GM18507 (cell line): Measurements from ENCODE around the gene CCDC86.

Experiments used
- DNase-seq: peaks from one replicate; pipeline ENCODE4 v3.0.0; 2011; ENCODE audit warnings: low read depth; ENCODE audit not compliant: insufficient read length; ENCODE audit errors: extremely low spot score
- FAIRE-seq: peaks from 2 replicates; lab custom pipeline; 2011; peaks lifted over from hg19 to GRCh38; lab: Jason Lieb, UNC

Gene CCDC86

GRCh38 chr11:60878245-60879101 lies 36.6 kb downstream of the CCDC86 start:
- DNase-seq (no peak), FAIRE-seq (no peak)

DNA sequence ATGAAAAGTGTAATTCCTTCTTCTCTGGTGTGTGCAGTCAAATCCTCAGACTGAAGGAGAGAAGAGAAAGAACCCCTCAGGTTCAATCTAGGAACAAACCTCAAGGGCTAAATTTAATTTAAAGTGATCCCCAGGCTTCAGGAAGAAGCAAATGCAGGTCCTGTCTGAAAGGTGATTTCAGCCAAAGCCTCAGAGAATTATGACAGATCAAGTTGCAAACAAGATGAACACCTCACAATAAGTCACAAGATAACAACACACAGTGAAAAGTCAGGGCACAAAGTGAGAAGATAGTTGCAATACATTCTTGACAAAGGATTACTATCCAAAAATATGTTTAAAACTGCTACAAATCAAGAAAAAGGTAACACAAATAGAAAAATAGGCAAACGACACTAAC lies 37.2 kb downstream of the CCDC86 start:
- no peak for FAIRE-seq
- DNase-seq: no peak

DNA sequence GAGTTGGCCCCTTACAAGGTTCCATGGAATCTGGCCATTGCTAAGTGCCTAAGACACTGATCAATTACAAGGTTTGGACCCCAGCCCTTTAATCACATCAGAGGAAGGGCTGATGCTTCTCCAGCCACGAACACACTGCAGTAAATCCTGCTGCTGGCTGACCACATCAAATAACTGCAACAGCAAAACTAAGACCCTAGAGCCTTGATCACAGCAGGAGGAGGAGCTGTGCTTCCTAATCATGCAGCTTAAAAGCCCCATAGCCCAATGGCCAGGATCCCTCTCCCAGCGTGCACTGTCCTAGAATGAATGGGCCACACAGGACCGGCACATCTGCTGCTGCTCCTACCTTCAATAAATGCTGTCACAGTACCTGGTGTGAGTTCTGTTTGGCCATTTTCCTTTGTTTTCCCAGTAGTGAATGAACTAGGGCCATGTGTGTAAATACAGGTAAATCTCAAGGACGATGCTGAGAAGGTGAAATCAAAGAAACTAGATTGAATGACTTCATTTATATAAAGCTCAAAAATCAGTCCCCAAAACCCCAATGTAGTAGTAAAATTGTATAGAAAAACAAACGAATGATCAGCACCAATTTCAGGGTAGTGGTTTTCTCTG lies 38.2 kb downstream of the CCDC86 start:
- no peak for FAIRE-seq
- no peak for DNase-seq

- no peak for DNase-seq
These were observed 38.9 kb downstream of the CCDC86 start for GRCh38 chr11:60880643-60881282.

GRCh38 chr11:60887556-60887955 lies 45.6 kb downstream of the CCDC86 start:
- DNase-seq: no peak
- FAIRE-seq: no peak

More at GRCh38 chr11:60880643-60881282, 38.9 kb downstream of the CCDC86 start:
- FAIRE-seq: no peak

- DNase-seq: no peak
These were observed 48.0 kb downstream of the CCDC86 start for GRCh38 chr11:60889869-60890311.

DNA sequence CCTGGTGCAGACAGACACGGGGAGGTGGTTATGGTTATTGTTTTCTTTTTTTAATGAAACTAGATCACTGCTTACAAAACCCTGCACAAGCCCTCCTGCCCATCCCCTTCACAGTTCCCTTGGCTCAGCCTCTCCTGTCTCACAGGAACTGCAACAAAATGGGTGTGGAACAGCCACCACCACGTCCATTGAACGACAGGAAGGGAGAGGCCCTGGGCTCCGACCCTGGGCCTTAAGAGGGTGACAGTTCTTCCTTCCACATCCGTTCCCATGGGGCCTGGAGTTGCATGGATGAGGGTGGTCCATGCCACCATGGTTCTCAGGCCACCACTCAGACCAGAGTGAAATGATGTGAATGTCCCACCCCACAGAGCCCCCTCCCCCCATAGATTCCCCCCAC lies 48.8 kb downstream of the CCDC86 start:
- DNase-seq: no peak
- FAIRE-seq: no peak

More at GRCh38 chr11:60889869-60890311, 48.0 kb downstream of the CCDC86 start:
- FAIRE-seq: no peak

- no peak for FAIRE-seq
- DNase-seq: no peak
These were observed 49.3 kb downstream of the CCDC86 start for GRCh38 chr11:60891103-60891741.

- FAIRE-seq: no peak
- no peak for DNase-seq
These were observed 53.8 kb downstream of the CCDC86 start for GRCh38 chr11:60895687-60896086.

GRCh38 chr11:60897496-60897895 lies 55.6 kb downstream of the CCDC86 start:
- no peak for DNase-seq
- FAIRE-seq: no peak

DNA sequence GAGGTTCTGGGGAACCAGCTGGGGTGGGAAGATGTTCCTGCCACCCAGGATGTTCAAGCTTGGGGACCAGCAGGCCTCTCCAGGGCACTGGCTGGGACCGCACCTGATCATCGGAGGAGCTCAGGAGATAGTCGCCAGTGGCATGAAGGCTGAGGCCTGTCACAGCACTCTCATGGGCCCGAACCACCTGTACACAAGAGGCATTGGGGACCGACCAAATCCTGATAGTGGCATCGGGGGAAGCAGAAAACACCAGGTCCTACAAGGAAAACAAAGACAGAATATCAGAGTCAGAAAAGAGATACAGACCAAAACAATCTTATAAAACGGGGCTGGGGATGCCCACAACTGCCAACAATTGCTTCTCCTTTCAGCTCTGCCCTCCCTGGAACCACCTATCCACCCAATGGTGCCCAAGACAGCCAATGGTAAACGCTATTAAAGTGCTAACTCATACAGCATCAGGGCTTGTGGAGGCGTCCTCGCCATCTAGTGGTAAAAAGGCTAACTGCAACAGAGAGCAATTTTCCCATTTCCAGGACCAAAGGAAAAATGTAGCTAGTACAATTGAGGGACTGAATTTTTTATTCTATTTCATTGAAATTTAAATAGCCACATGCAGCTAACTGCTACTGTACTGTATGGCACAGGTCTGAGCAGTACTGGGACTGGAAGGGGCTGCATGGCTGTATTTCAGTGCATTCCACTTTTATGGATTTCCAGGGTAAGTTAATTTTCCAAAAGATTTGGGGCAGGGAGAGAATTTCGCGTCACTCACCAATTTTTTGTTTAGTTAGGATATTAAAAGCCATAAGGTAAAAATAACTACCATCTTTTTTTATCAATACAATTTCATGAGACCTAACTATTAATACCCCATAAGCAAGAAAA lies 57.4 kb downstream of the CCDC86 start:
- peak; percentile 74 for FAIRE-seq
- DNase-seq: peak; percentile 36

DNA sequence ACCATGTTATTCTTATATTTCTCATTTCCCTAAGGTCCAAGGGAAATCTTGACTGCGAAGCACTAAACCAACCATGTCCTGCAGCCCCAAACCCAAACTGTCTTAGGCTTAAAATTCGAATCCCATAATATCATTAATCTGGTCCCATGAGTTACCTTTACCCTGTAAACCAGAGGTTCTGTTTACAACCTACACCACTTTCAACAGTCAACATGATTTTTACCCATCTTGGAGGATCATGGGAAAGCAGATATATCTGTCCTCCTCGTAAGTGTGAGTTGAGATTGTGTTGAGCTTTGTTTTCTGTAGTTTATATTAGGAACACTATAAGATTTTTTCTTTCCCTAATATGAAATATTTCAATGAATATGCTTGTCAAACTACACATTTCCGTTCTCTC lies 58.1 kb downstream of the CCDC86 start:
- DNase-seq (no peak), FAIRE-seq (no peak)
